HG03108 (cell line): ENCODE measurements around the gene ATPAF2.

ENCODE experiments used
- ATAC-seq: cut with Tn5 transposase; IDR thresholded peaks from one replicate; pipeline ENCODE4 v1.9.1; 2021; ENCODE audit warnings: moderate library complexity; ENCODE audit not compliant: unreplicated experiment

ATPAF2 gene

GRCh38 chr17:18038861-18039534 is at the start of gene ATPAF2, which contains the start of gene GID4:
TSS of gene ATPAF2 (minus strand) at chr17:18039168. CDS start at chr17:18039013, 155 bp downstream.
TSS of gene GID4 (plus strand) at chr17:18039408. CDS start at chr17:18039465, 57 bp downstream.
- ATAC-seq = peak; percentile 91

GRCh38 chr17:18087610-18088491 is 48.9 kb upstream of the ATPAF2 start, which contains the start of gene DRG2:
TSS of gene DRG2 (plus strand) at chr17:18087948. CDS start at chr17:18088024, 76 bp downstream.
- ATAC-seq = peak; percentile 88

- no peak for ATAC-seq
Measured at GRCh38 chr17:18084256-18084655, 45.3 kb upstream of the ATPAF2 start.

- ATAC-seq = no peak
Measured at GRCh38 chr17:18079543-18079942, 40.6 kb upstream of the ATPAF2 start.

GRCh38 chr17:18076936-18077335 is 38.0 kb upstream of the ATPAF2 start:
- no peak for ATAC-seq

- no peak for ATAC-seq
Measured at GRCh38 chr17:18074566-18075272, 35.8 kb upstream of the ATPAF2 start.

- no peak for ATAC-seq
Measured at GRCh38 chr17:18071751-18072150, 32.8 kb upstream of the ATPAF2 start.

GRCh38 chr17:18070861-18071340 is 31.9 kb upstream of the ATPAF2 start:
- no peak for ATAC-seq

- no peak for ATAC-seq
Measured at GRCh38 chr17:18069101-18069500, 30.1 kb upstream of the ATPAF2 start.

GRCh38 chr17:18066866-18067265 is 27.9 kb upstream of the ATPAF2 start:
- no peak for ATAC-seq

- ATAC-seq = no peak
Measured at GRCh38 chr17:18065546-18065945, 26.6 kb upstream of the ATPAF2 start.

GRCh38 chr17:18064053-18064452 is 25.1 kb upstream of the ATPAF2 start:
- ATAC-seq = no peak

- no peak for ATAC-seq
Measured at GRCh38 chr17:18059283-18059682, 20.3 kb upstream of the ATPAF2 start.

GRCh38 chr17:18056214-18056613 is 17.2 kb upstream of the ATPAF2 start:
- ATAC-seq = no peak

GRCh38 chr17:18055597-18055996 is 16.6 kb upstream of the ATPAF2 start:
- ATAC-seq = no peak

- ATAC-seq = no peak
Measured at GRCh38 chr17:18045691-18046350, 6.9 kb upstream of the ATPAF2 start.

GRCh38 chr17:18044609-18045008 is 5.6 kb upstream of the ATPAF2 start:
- ATAC-seq = no peak

- ATAC-seq = no peak
Measured at GRCh38 chr17:18043491-18043890, 4.5 kb upstream of the ATPAF2 start.

- no peak for ATAC-seq
Measured at GRCh38 chr17:18042983-18043382, 4.0 kb upstream of the ATPAF2 start.

- ATAC-seq = no peak
Measured at GRCh38 chr17:18041776-18042175, 2.8 kb upstream of the ATPAF2 start.
